Right kidney (tissue), 1 donor: ENCODE measurements around the gene TRAF3.
"Not testable (repeated sequence)": the region's sequence is repeated elsewhere in the genome, so short reads cannot be mapped to it uniquely, and the experiment has no call there.

ENCODE experiments used
- DNase-seq: peaks from one replicate; pipeline ENCODE4 v3.0.0-alpha.2; 2016

TRAF3 gene

DNA sequence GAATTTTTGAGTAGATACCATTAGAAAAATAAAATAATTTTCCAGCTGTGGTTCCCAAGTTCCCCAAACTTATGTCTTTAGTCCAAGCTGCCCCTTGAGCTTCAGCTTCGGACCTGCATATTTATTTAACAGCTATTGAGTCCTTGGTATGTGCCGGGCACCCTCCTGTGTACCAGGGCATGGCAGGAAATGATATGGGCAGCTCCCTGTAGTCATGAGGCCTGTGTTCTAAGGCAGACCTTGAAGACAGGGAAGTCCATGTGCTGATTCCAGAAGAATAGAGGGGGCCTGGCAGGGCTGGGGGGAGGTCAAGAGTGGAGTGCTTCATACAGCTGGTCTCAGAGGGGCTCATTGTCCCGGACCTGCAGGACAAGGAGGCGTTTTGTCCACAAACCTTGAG lies 29.2 kb downstream of the TRAF3 start:
- DNase-seq, result no peak

- DNase-seq, result no peak
Measured at GRCh38 chr14:102807013-102807406, 29.8 kb downstream of the TRAF3 start.

DNA sequence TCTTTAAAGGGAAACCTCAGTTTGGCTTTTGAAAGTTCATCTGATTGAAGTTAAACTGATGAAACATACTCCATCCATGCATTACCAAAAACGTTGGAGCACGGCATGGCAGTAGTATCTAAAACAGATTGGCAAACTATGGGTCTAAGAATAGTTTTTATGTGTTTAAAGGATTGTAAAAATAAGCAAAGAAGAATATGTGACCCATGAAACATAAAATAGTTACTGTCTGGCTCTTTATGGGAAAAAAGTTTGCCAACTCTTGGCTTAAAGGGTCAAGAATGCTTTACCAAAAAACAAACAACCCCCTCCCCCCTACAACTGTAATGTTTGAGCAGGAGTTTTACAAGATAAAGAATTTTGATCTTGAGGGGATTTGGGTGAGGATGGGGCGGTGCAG lies 32.6 kb downstream of the TRAF3 start:
- no peak for DNase-seq

DNA sequence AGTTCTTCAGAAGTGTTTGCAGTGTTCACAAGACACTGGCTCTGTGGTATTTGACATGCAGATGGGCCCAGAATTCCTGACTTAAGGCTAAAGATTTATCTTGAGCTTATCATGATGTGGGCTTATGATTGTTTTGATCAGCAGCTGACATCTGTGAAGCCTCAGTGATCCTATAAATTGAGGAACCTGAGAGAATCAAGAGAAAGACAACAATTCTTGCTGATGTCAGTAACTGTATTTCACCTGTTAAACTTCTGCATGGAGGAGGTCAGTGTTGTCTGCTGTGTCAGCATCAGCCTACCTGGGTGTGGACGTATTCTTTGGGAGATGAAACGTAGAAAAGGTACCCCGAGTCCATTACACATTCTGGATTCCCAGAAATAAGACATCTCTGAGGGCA lies 33.3 kb downstream of the TRAF3 start:
- DNase-seq, result no peak

GRCh38 chr14:102811254-102811963 lies 34.2 kb downstream of the TRAF3 start:
- no peak for DNase-seq

DNA sequence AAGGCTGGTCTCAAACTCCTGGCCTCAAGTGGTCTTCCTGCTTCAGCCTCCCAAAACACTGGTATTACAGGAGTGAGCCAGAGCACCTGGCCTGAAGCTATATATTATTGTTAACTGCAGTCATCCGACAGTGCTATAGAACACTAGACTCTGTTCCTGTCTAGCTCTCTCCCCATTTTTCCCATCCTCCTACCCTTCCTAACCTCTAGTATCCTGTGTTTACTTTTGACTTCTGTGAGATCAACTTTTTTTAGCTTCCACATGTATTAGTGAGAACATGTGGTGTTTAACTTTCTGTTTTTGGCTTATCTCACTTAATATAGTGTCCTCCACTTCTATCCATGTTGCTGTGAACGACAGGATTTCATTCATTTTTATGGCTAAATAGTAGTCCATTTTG lies 34.7 kb downstream of the TRAF3 start:
- DNase-seq, result no peak

GRCh38 chr14:102813691-102814090 lies 36.4 kb downstream of the TRAF3 start:
- DNase-seq, result no peak

DNA sequence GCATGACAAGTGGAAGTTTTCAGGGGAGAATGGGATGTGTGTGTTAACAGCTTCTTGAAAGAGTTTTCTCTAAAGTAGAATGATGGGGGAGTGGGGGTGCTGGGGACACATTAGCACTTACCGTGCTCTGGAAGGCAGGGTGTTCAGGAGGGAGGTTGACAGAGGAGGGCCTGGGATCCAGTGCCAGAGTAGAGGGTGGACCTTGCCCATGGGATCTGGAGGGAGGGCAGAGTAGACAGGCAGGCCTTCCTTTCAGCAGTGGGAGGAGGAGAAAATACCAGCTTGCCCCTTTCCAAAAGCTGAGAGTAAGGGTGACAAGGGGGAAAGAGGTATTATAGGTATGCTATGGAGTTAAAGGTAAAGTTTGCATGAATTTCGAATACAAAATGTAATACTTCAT lies 40.1 kb downstream of the TRAF3 start:
- no peak for DNase-seq

GRCh38 chr14:102817942-102818940 lies 41.0 kb downstream of the TRAF3 start:
- no peak for DNase-seq

- no peak for DNase-seq
Measured at GRCh38 chr14:102819176-102819628, 42.0 kb downstream of the TRAF3 start.

DNA sequence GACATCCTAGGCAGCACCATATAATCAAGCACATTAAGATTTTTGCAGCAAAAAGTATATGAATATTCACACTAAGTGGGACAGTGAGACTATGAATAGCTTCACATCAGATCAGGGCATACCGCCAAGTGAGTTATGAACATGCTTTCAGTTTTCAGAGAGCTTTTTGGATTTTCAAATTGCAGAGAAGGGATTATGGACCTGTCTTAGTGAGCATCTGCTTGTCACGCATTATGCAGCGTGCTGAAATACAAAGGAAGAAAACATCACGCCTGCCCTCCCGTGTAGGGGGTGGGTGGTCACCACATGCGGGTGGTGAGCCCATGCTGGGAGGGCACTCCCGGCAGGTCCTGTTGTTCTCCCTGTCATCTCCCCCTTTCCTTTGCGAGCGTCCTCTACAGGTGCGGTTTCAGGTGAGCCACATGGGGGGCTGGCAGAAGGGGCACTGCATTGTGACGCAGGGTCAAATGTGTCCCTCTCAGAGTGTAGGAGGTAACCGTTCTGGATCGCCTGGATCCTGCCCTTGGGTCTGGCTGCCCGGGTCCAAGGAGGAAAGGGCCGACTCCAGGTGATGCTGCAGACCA lies 42.6 kb downstream of the TRAF3 start:
- no peak for DNase-seq

DNA sequence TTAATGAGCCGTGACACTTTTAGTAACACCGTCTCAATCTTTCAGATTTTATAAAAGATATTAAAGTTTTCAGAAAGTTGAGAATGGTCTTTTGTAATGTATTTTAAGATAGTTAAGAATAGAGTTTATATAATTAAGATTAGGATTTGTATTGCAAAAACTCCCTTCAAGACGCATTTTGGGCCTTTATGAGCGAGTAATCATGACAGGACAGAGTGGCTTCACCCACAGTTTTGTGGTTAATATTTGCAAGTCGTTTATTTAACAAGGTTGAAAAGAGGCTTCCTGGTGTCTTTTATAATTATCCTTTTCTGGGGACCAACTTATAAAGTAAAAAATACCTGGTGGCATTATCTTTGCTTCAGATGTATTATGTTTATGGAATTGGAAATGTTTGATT lies 44.0 kb downstream of the TRAF3 start:
- DNase-seq, result no peak

- no peak for DNase-seq
Measured at GRCh38 chr14:102822311-102822863, 45.1 kb downstream of the TRAF3 start.

DNA sequence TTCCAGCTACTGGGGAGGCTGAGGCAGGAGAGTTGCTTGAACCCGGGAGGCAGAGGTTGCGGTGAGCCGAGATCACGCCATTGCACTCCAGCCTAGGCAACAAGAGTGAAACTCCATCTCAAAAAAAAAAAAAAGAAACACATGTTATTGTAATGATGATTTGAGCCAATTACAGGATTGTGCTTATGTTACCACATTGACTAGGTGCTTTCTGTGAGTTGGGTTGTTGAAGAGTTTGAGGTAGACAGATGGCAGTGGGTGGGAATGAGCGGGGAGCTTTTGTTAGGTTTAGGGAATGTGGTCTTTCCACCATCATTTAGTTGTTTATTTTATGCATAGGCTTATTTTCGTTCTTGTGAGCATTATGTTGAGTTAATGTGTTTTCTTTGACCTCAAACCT lies 45.6 kb downstream of the TRAF3 start:
- DNase-seq, result not testable (repeated sequence)

DNA sequence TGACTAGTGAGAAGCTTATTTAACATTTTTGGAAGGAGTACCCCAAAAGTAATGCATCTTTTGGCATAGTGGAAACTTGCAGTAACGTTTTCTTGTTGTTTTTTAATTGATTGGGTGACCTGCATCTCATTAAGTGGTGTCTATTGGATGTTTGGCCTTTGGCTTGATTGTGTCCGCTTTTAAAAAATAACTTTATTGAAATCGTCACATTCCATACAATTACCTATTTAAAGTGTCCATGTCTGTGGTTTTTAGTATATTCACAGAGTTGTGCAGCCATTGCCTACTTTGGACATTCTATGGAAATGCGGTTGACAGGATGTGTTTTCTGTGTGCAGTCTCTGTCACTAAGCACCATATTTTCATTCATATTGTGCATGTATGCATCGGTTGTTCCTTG lies 46.3 kb downstream of the TRAF3 start:
- no peak for DNase-seq

- no peak for DNase-seq
Measured at GRCh38 chr14:102824832-102825231, 47.6 kb downstream of the TRAF3 start.

- no peak for DNase-seq
Measured at GRCh38 chr14:102825307-102826095, 48.3 kb downstream of the TRAF3 start.

- no peak for DNase-seq
Measured at GRCh38 chr14:102826161-102826560, 48.9 kb downstream of the TRAF3 start.

- DNase-seq, result no peak
Measured at GRCh38 chr14:102826751-102827675, 49.8 kb downstream of the TRAF3 start.

- no peak for DNase-seq
Measured at GRCh38 chr14:102827716-102828115, 50.5 kb downstream of the TRAF3 start.

DNA sequence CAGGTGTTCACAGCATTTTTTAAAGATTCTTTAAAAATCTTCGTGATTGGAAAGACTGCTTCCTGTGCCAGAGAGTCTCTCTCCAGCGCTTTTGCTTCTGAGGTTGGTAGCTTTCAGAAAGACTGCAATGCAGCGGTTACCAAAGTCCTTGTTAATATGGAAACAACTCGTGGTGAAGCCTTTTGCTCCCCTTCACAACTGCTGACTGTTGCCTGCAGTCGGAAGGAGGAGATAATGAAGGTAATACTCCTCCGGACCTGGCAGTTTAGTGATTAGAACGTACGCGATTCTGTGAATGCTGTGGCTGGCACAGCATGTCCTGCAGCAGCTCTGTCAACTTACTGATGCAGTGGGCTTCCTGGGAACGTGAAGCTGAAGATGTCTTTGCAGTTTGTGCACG lies 50.9 kb downstream of the TRAF3 start:
- no peak for DNase-seq
